ENCODE measurements around the gene IMMP2L. TPM values are rescaled to one million over a fixed set of nuclear protein-coding genes. Genes with fewer than 3 reads are reported as not detected.
"Not testable (repeated sequence)": the region's sequence is repeated elsewhere in the genome, so short reads cannot be mapped to it uniquely, and the experiment has no call there.

The IMMP2L gene
- total and polyA plus RNA-seq, 3 experiments from 2014 or later, result 13.7 to 23.5 (median 18.0) TPM

GRCh38 chr7:110944448-110944847, 617.8 kb downstream of the IMMP2L start:
- ChIA-PET CTCF (no interaction called here), POLR2A (no interaction called here)
- Histone ChIP-seq H3K27me3 (ENCODE audit: insufficient read depth, low read length, poor library complexity, severe bottlenecking) (no peaks in the 10 kb centered on the region), H3K9me3 (ENCODE audit: low read length) (no peaks in the 10 kb centered on the region), H3K4me1 (ENCODE audit: insufficient read depth, low read length) (no peaks in the 10 kb centered on the region), H3K27ac (ENCODE audit: low read depth, low read length) (no peak overlapping the region), H3K4me3 (ENCODE audit: low read length) (no peak overlapping the region), H3K36me3 (ENCODE audit: insufficient read depth, low read length) (no peaks in the 10 kb centered on the region)
- H3K27ac Mint-ChIP-seq, result no peak overlapping the region
- DNase-seq, result no peak
- no peak overlapping the region for H3K4me3 Mint-ChIP-seq
- H3K4me1 Mint-ChIP-seq, result peaks cover 0 to 9% (median 0%) of the 10 kb centered on the region in 3 donors
- no peaks in the 10 kb centered on the region for H3K27me3 Mint-ChIP-seq
- H3K36me3 Mint-ChIP-seq, result peaks cover 0 to 5% (median 0%) of the 10 kb centered on the region in 3 donors
- H3K9me3 Mint-ChIP-seq, result no peaks in the 10 kb centered on the region

GRCh38 chr7:110943701-110944345, 618.5 kb downstream of the IMMP2L start:
- no peak overlapping the region for H3K4me3 Mint-ChIP-seq
- Histone ChIP-seq H3K4me3 (ENCODE audit: low read length) (no peak overlapping the region), H3K27ac (ENCODE audit: low read depth, low read length) (no peak overlapping the region), H3K4me1 (ENCODE audit: insufficient read depth, low read length) (no peaks in the 10 kb centered on the region), H3K36me3 (ENCODE audit: insufficient read depth, low read length) (no peaks in the 10 kb centered on the region), H3K9me3 (ENCODE audit: low read length) (no peaks in the 10 kb centered on the region), H3K27me3 (ENCODE audit: insufficient read depth, low read length, poor library complexity, severe bottlenecking) (no peaks in the 10 kb centered on the region)
- no peak overlapping the region for H3K27ac Mint-ChIP-seq
- H3K27me3 Mint-ChIP-seq, result no peaks in the 10 kb centered on the region
- H3K36me3 Mint-ChIP-seq, result peaks cover 0 to 5% (median 0%) of the 10 kb centered on the region in 3 donors
- H3K4me1 Mint-ChIP-seq, result peaks cover 0 to 9% (median 0%) of the 10 kb centered on the region in 3 donors
- no peak for DNase-seq
- H3K9me3 Mint-ChIP-seq, result no peaks in the 10 kb centered on the region
- CTCF ChIA-PET, result no interaction called here
- POLR2A ChIA-PET, result no interaction called here

GRCh38 chr7:110941385-110941784, 620.9 kb downstream of the IMMP2L start:
- Histone ChIP-seq H3K9me3 (ENCODE audit: low read length) (no peaks in the 10 kb centered on the region), H3K4me3 (ENCODE audit: low read length) (no peak overlapping the region), H3K27ac (ENCODE audit: low read depth, low read length) (no peak overlapping the region), H3K27me3 (ENCODE audit: insufficient read depth, low read length, poor library complexity, severe bottlenecking) (no peaks in the 10 kb centered on the region), H3K36me3 (ENCODE audit: insufficient read depth, low read length) (no peaks in the 10 kb centered on the region), H3K4me1 (ENCODE audit: insufficient read depth, low read length) (no peaks in the 10 kb centered on the region)
- Mint-ChIP-seq H3K4me1 (peaks cover 0 to 9% (median 0%) of the 10 kb centered on the region in 3 donors), H3K9me3 (peaks cover 1 to 6% (median 5%) of the 10 kb centered on the region in 5 donors), H3K27me3 (no peaks in the 10 kb centered on the region), H3K4me3 (no peak overlapping the region), H3K36me3 (peaks cover 0 to 15% (median 1%) of the 10 kb centered on the region in 3 donors), H3K27ac (no peak overlapping the region)
- no peak for DNase-seq
- ChIA-PET POLR2A (no interaction called here), CTCF (no interaction called here)

GRCh38 chr7:110940756-110941155, 621.5 kb downstream of the IMMP2L start:
- peaks cover 2 to 10% (median 6%) of the 10 kb centered on the region in 5 donors for H3K9me3 Mint-ChIP-seq
- H3K27ac Mint-ChIP-seq, result no peak overlapping the region
- no peaks in the 10 kb centered on the region for H3K27me3 Mint-ChIP-seq
- no peaks in the 10 kb centered on the region for H3K4me1 ChIP-seq (ENCODE audit: insufficient read depth, low read length)
- H3K4me3 Mint-ChIP-seq, result no peak overlapping the region
- ChIA-PET POLR2A (no interaction called here), CTCF (no interaction called here)
- H3K36me3 ChIP-seq (ENCODE audit: insufficient read depth, low read length), result no peaks in the 10 kb centered on the region
- H3K4me3 ChIP-seq (ENCODE audit: low read length), result no peak overlapping the region
- H3K9me3 ChIP-seq (ENCODE audit: low read length), result no peaks in the 10 kb centered on the region
- peaks cover 0 to 17% (median 1%) of the 10 kb centered on the region in 3 donors for H3K36me3 Mint-ChIP-seq
- H3K27me3 ChIP-seq (ENCODE audit: insufficient read depth, low read length, poor library complexity, severe bottlenecking), result no peaks in the 10 kb centered on the region
- DNase-seq, result no peak
- no peak overlapping the region for H3K27ac ChIP-seq (ENCODE audit: low read depth, low read length)
- peaks cover 0 to 9% (median 0%) of the 10 kb centered on the region in 3 donors for H3K4me1 Mint-ChIP-seq

- H3K4me1 Mint-ChIP-seq, result peaks cover 0 to 9% (median 0%) of the 10 kb centered on the region in 3 donors
- H3K4me1 ChIP-seq (ENCODE audit: insufficient read depth, low read length), result no peaks in the 10 kb centered on the region
- H3K4me3 Mint-ChIP-seq, result no peak overlapping the region
- H3K4me3 ChIP-seq (ENCODE audit: low read length), result no peak overlapping the region
- POLR2A ChIA-PET, result no interaction called here
- H3K36me3 Mint-ChIP-seq, result peaks cover 0 to 37% (median 1%) of the 10 kb centered on the region in 3 donors
- H3K27me3 ChIP-seq (ENCODE audit: insufficient read depth, low read length, poor library complexity, severe bottlenecking), result no peaks in the 10 kb centered on the region
- CTCF ChIA-PET, result no interaction called here
- no peaks in the 10 kb centered on the region for H3K36me3 ChIP-seq (ENCODE audit: insufficient read depth, low read length)
- peaks cover 3 to 19% (median 8%) of the 10 kb centered on the region in 5 donors for H3K9me3 Mint-ChIP-seq
- H3K27me3 Mint-ChIP-seq, result no peaks in the 10 kb centered on the region
- H3K27ac ChIP-seq (ENCODE audit: low read depth, low read length), result no peak overlapping the region
- H3K9me3 ChIP-seq (ENCODE audit: low read length), result no peaks in the 10 kb centered on the region
- no peak for DNase-seq
- H3K27ac Mint-ChIP-seq, result no peak overlapping the region
Measured at GRCh38 chr7:110938165-110938564, 624.1 kb downstream of the IMMP2L start.

GRCh38 chr7:110936665-110937064, 625.6 kb downstream of the IMMP2L start:
- H3K27me3 Mint-ChIP-seq; H3K4me3 Mint-ChIP-seq; H3K36me3 ChIP-seq (ENCODE audit: insufficient read depth, low read length); H3K27me3 ChIP-seq (ENCODE audit: insufficient read depth, low read length, poor library complexity, severe bottlenecking); CTCF ChIA-PET; DNase-seq; POLR2A ChIA-PET; H3K4me3 ChIP-seq (ENCODE audit: low read length); H3K9me3 ChIP-seq (ENCODE audit: low read length); H3K27ac ChIP-seq (ENCODE audit: low read depth, low read length); H3K4me1 ChIP-seq (ENCODE audit: insufficient read depth, low read length); H3K4me1 Mint-ChIP-seq; H3K27ac Mint-ChIP-seq: not testable (repeated sequence)
- peaks cover 3 to 19% (median 8%) of the 10 kb centered on the region in 5 donors for H3K9me3 Mint-ChIP-seq
- peaks cover 0 to 37% (median 1%) of the 10 kb centered on the region in 3 donors for H3K36me3 Mint-ChIP-seq

- ChIA-PET POLR2A (no interaction called here), CTCF (interaction anchor here (1.5 kb wide), 1 partner anchor 10 kb away, joined by 4 read pairs; no protein-coding TSS in a partner anchor)
- Mint-ChIP-seq H3K27ac (no peak overlapping the region), H3K9me3 (peaks cover 0 to 9% (median 2%) of the 10 kb centered on the region in 5 donors), H3K4me1 (peaks cover 0 to 20% (median 0%) of the 10 kb centered on the region in 3 donors), H3K4me3 (no peak overlapping the region), H3K36me3 (peaks cover 0 to 10% (median 0%) of the 10 kb centered on the region in 3 donors), H3K27me3 (no peaks in the 10 kb centered on the region)
- H3K27ac ChIP-seq (ENCODE audit: low read depth, low read length), result no peak overlapping the region
- no peaks in the 10 kb centered on the region for H3K4me1 ChIP-seq (ENCODE audit: insufficient read depth, low read length)
- H3K36me3 ChIP-seq (ENCODE audit: insufficient read depth, low read length), result no peaks in the 10 kb centered on the region
- no peaks in the 10 kb centered on the region for H3K9me3 ChIP-seq (ENCODE audit: low read length)
- no peak overlapping the region for H3K4me3 ChIP-seq (ENCODE audit: low read length)
- no peak for DNase-seq
- no peaks in the 10 kb centered on the region for H3K27me3 ChIP-seq (ENCODE audit: insufficient read depth, low read length, poor library complexity, severe bottlenecking)
Measured at GRCh38 chr7:110929480-110930249, 632.6 kb downstream of the IMMP2L start.

- no peaks in the 10 kb centered on the region for H3K9me3 ChIP-seq (ENCODE audit: low read length)
- ChIA-PET CTCF (no interaction called here), POLR2A (no interaction called here)
- no peak overlapping the region for H3K4me3 ChIP-seq (ENCODE audit: low read length)
- H3K4me1 ChIP-seq (ENCODE audit: insufficient read depth, low read length), result no peaks in the 10 kb centered on the region
- no peaks in the 10 kb centered on the region for H3K36me3 ChIP-seq (ENCODE audit: insufficient read depth, low read length)
- H3K27ac ChIP-seq (ENCODE audit: low read depth, low read length), result no peak overlapping the region
- no peaks in the 10 kb centered on the region for H3K27me3 Mint-ChIP-seq
- no peaks in the 10 kb centered on the region for H3K27me3 ChIP-seq (ENCODE audit: insufficient read depth, low read length, poor library complexity, severe bottlenecking)
- peaks cover 0 to 2% (median 0%) of the 10 kb centered on the region in 3 donors for H3K4me1 Mint-ChIP-seq
- H3K4me3 Mint-ChIP-seq, result no peak overlapping the region
- DNase-seq, result no peak
- H3K27ac Mint-ChIP-seq, result no peak overlapping the region
- H3K36me3 Mint-ChIP-seq, result peaks cover 0 to 4% (median 2%) of the 10 kb centered on the region in 3 donors
- no peaks in the 10 kb centered on the region for H3K9me3 Mint-ChIP-seq
Measured at GRCh38 chr7:110922906-110923305, 639.4 kb downstream of the IMMP2L start.
